CD14-positive monocyte (primary cell): Measurements from ENCODE around the gene DNAJC1. TPM values are rescaled to one million over a fixed set of nuclear protein-coding genes. Genes with fewer than 3 reads are reported as not detected.

Experiments
- DNase-seq, 3 donors: peaks; one replicate each; pipeline ENCODE4 v3.0.0-alpha.2; 2011 to 2022
- H2AFZ ChIP-seq: 2 replicates; pipeline ENCODE4 v1.6.0; 2012; ENCODE audit warnings: mild to moderate bottlenecking, low read depth, low read length, inconsistent platforms; ENCODE audit not compliant: insufficient read depth, poor library complexity, severe bottlenecking
- H3K27ac ChIP-seq, 2 donors: 1 replicate in 1 of 2; 2 replicates in 1 of 2; pipeline ENCODE4 v1.5.1; 2012 to 2013; ENCODE audit warnings: low read length in 2 of 2, control low read depth in 1 of 2, inconsistent platforms in 1 of 2, low read depth in 1 of 2, mild to moderate bottlenecking in 1 of 2
- H3K27me3 ChIP-seq, 2 donors: one replicate each; pipeline versions ENCODE4 v1.6.0 to v1.6.1; 2011 to 2013; ENCODE audit warnings: low read length in 2 of 2; ENCODE audit not compliant: control insufficient read depth in 2 of 2, insufficient read depth in 2 of 2
- H3K36me3 ChIP-seq, 2 donors: replicated peaks in 1 of 2; 1 replicate in 1 of 2; 2 replicates in 1 of 2; pipeline versions ENCODE4 v1.5.1 to v1.6.1; 2012 to 2013; ENCODE audit warnings: low read length in 2 of 2, control low read depth in 1 of 2, inconsistent platforms in 1 of 2, mild to moderate bottlenecking in 1 of 2; ENCODE audit not compliant: insufficient read depth in 2 of 2, control insufficient read depth in 1 of 2
- H3K4me1 ChIP-seq, 2 donors: 1 replicate in 1 of 2; 2 replicates in 1 of 2; pipeline versions ENCODE4 v1.5.1 to v1.6.1; 2012 to 2013; ENCODE audit warnings: low read length in 2 of 2, control low read depth in 1 of 2, inconsistent platforms in 1 of 2, mild to moderate bottlenecking in 1 of 2, moderate library complexity in 1 of 2; ENCODE audit not compliant: insufficient read depth in 2 of 2, control insufficient read depth in 1 of 2
- H3K4me2 ChIP-seq: replicated peaks from 2 replicates; pipeline ENCODE3; 2012; ENCODE audit warnings: low read length, moderate library complexity, mild to moderate bottlenecking; ENCODE audit not compliant: poor library complexity, severe bottlenecking; ENCODE audit errors: extremely low read depth
- H3K4me3 ChIP-seq, 3 experiments: fragments of 200-600 bp in 1 of 3; sonication (generic) in 1 of 3; replicated peaks in 1 of 3; 1 replicate in 2 of 3; 2 replicates in 1 of 3; pipeline ENCODE4 v1.5.1; 2011 to 2013; ENCODE audit warnings: low read length in 3 of 3, mild to moderate bottlenecking in 3 of 3, control low read depth in 2 of 3, low read depth in 2 of 3, inconsistent platforms in 1 of 3, moderate library complexity in 1 of 3
- H3K79me2 ChIP-seq: 2 replicates; pipeline ENCODE4 v1.6.0; 2012; ENCODE audit warnings: mild to moderate bottlenecking, control low read depth, inconsistent platforms, low read length, moderate library complexity; ENCODE audit not compliant: insufficient read depth
- H3K9ac ChIP-seq: 2 replicates; pipeline ENCODE4 v1.6.0; 2017; ENCODE audit warnings: low read length, mild to moderate bottlenecking; ENCODE audit not compliant: insufficient read depth, poor library complexity, severe bottlenecking
- H3K9me3 ChIP-seq, 2 donors: replicated peaks in 1 of 2; 1 replicate in 1 of 2; 2 replicates in 1 of 2; pipeline versions ENCODE4 v1.5.1 to v1.6.1; 2012 to 2013; ENCODE audit warnings: low read length in 2 of 2, control low read depth in 1 of 2; ENCODE audit not compliant: control insufficient read depth in 1 of 2, insufficient read depth in 1 of 2
- H4K20me1 ChIP-seq: 2 replicates; pipeline ENCODE4 v1.6.0; 2012; ENCODE audit warnings: mild to moderate bottlenecking, low read length, control low read depth, moderate library complexity; ENCODE audit not compliant: insufficient read depth
- H3K27ac Mint-ChIP-seq, 7 donors: one replicate each; pipeline ENCODE4 v1.8.0; 2020; ENCODE audit warnings: mild to moderate bottlenecking in 7 of 7, mixed read lengths in 7 of 7, moderate library complexity in 6 of 7, inconsistent platforms in 2 of 7
- H3K27me3 Mint-ChIP-seq, 3 donors: one replicate each; pipeline ENCODE4 v1.8.0; 2021 to 2022; ENCODE audit warnings: low read depth in 3 of 3, mild to moderate bottlenecking in 3 of 3, mixed read lengths in 3 of 3, moderate library complexity in 3 of 3, inconsistent platforms in 1 of 3
- H3K36me3 Mint-ChIP-seq, 2 donors: one replicate each; pipeline ENCODE4 v1.8.0; 2020; ENCODE audit warnings: mixed read lengths in 2 of 2, inconsistent platforms in 1 of 2, mild to moderate bottlenecking in 1 of 2
- H3K4me1 Mint-ChIP-seq: one replicate; pipeline ENCODE4 v1.8.0; 2020; ENCODE audit warnings: mild to moderate bottlenecking, mixed read lengths
- H3K4me3 Mint-ChIP-seq, 2 donors: one replicate each; pipeline ENCODE4 v1.8.0; 2020; ENCODE audit warnings: mild to moderate bottlenecking in 2 of 2, mixed read lengths in 2 of 2, moderate library complexity in 1 of 2
- H3K9me3 Mint-ChIP-seq, 7 donors: one replicate each; pipeline ENCODE4 v1.8.0; 2020 to 2022; ENCODE audit warnings: mixed read lengths in 7 of 7, mild to moderate bottlenecking in 6 of 7, moderate library complexity in 6 of 7, inconsistent platforms in 2 of 7
- WGBS: methylation state at CpG from one replicate; pipeline ENCODE4 v1.1.5; 2013; ENCODE audit warnings: missing lambda C conversion rate; ENCODE audit not compliant: insufficient coverage; 5-methylcytosine and 5-hydroxymethylcytosine counted together
- intact Hi-C, 2 donors: fragments of 100-400 bp; cut with micrococcal nuclease; formaldehyde crosslinking; loops; one replicate each; pipeline versions ENCODE4 v1.15.0 to v1.15.1; 2023
- polyA plus RNA-seq, 3 donors: library from polyadenylated mRNA; depleted of rRNA in 1 of 3; unstranded in 2 of 3; stranded (reverse) in 1 of 3; fragments of 300-500 nt in 2 of 3; fragments of >200 nt in 1 of 3; fragmentation: Illumina TruSeq in 2 of 3; gene quantifications; 1 replicate in 2 of 3; 2 replicates in 1 of 3; pipeline ENCODE4 v1.2.3, GENCODE V29; 2012 to 2021
- TF ChIP-seq, protein P1 (sequence below): fragments of 200-600 bp; IDR thresholded peaks from one replicate; pipeline ENCODE4 v1.8.0; 2022; ENCODE audit warnings: antibody characterized with exemption, mild to moderate bottlenecking

The DNAJC1 gene
- polyA plus RNA-seq, 3 donors, result 11.4 to 12.9 (median 12.5) TPM

DNA sequence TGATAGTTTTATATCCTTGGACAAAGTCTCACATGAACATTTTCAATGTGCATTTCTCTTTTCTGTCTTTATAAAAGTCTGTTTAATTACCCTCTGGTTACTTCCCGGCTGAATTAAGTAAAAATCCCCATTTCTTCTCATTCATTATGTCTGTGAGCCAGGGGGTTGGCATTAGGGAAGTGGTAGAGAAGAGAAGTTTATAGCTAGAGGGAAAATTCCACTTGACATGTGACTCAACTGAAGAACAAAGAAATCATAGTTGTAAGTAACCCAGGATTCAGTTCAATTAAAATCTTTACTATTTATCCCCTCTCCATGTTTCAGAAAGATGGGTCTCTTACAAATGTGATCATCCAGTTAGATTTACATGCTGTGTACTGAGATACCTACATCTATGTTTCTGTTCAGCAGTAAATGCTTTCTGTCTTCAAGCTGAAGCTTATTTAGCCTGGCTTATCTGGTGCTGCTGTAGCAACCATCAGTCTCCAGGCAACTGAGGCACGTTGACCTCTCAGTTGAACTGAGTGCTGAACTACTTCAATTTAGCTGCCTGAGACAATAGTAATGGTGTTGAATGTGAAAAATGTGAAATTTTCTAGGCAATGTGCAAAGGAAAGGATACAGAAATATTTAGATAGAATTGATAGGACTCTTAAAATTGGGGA, 287.9 kb downstream of the DNAJC1 start:
- H3K9me3 Mint-ChIP-seq, result peaks cover 0 to 7% (median 2%) of the 10 kb centered on the region in 7 donors
- H3K4me2 ChIP-seq, result no peak overlapping the region
- H3K27ac Mint-ChIP-seq, result peak overlapping the region in 1 of 7 donors; percentile 11

GRCh38 chr10:21712975-21713374, 290.6 kb downstream of the DNAJC1 start:
- H3K27ac Mint-ChIP-seq, result peak overlapping the region in 4 of 7 donors; percentile 13 to 70 (median 39)
- peaks cover 18% of the 10 kb centered on the region for H4K20me1 ChIP-seq
- H3K4me3 Mint-ChIP-seq, result no peak overlapping the region
- no peak overlapping the region for H2AFZ ChIP-seq
- peaks cover 0 to 7% (median 2%) of the 10 kb centered on the region in 7 donors for H3K9me3 Mint-ChIP-seq
- no peaks in the 10 kb centered on the region for H3K27me3 ChIP-seq
- TF ChIP-seq, protein P1, sequence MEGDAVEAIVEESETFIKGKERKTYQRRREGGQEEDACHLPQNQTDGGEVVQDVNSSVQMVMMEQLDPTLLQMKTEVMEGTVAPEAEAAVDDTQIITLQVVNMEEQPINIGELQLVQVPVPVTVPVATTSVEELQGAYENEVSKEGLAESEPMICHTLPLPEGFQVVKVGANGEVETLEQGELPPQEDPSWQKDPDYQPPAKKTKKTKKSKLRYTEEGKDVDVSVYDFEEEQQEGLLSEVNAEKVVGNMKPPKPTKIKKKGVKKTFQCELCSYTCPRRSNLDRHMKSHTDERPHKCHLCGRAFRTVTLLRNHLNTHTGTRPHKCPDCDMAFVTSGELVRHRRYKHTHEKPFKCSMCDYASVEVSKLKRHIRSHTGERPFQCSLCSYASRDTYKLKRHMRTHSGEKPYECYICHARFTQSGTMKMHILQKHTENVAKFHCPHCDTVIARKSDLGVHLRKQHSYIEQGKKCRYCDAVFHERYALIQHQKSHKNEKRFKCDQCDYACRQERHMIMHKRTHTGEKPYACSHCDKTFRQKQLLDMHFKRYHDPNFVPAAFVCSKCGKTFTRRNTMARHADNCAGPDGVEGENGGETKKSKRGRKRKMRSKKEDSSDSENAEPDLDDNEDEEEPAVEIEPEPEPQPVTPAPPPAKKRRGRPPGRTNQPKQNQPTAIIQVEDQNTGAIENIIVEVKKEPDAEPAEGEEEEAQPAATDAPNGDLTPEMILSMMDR, result no peak
- H3K4me2 ChIP-seq, result no peak overlapping the region
- WGBS, result 97% methylated on average over 3 of the region's 4 CpGs
- H3K27ac ChIP-seq, result peak overlapping the region in 1 of 2 donors; percentile 26
- H3K36me3 Mint-ChIP-seq, result peaks cover 38 to 72% of the 10 kb centered on the region in 2 donors
- H3K4me1 ChIP-seq, result peaks cover 3 to 12% of the 10 kb centered on the region in 2 donors
- H3K9ac ChIP-seq, result no peak overlapping the region
- H3K9me3 ChIP-seq, result no peaks in the 10 kb centered on the region
- H3K27me3 Mint-ChIP-seq, result no peaks in the 10 kb centered on the region
- H3K79me2 ChIP-seq, result peaks cover 14% of the 10 kb centered on the region
- H3K4me1 Mint-ChIP-seq, result peaks cover 13% of the 10 kb centered on the region
- peaks cover 28 to 58% of the 10 kb centered on the region in 2 donors for H3K36me3 ChIP-seq
- no peak for DNase-seq
- intact Hi-C loops, result no loop called here
- H3K4me3 ChIP-seq, result no peak overlapping the region

More for the DNA sequence above, 287.9 kb downstream of the DNAJC1 start:
- TF ChIP-seq, protein P1, result no peak
- peak in 1 of 3 donors; percentile 10 for DNase-seq
- peaks cover 42 to 67% of the 10 kb centered on the region in 2 donors for H3K36me3 Mint-ChIP-seq
- peaks cover 3% of the 10 kb centered on the region for H3K4me1 Mint-ChIP-seq
- Histone ChIP-seq H3K79me2 (peaks cover 20% of the 10 kb centered on the region), H3K4me1 (peaks cover 2 to 3% of the 10 kb centered on the region in 2 donors), H3K36me3 (peaks cover 41 to 61% of the 10 kb centered on the region in 2 donors), H3K4me3 (no peak overlapping the region), H2AFZ (no peak overlapping the region), H3K9ac (no peak overlapping the region), H3K27ac (no peak overlapping the region), H3K9me3 (no peaks in the 10 kb centered on the region), H4K20me1 (peaks cover 30% of the 10 kb centered on the region), H3K27me3 (no peaks in the 10 kb centered on the region)
- intact Hi-C loops, result no loop called here
- WGBS, result 100% methylated on average over 1 of the region's 2 CpGs
- H3K4me3 Mint-ChIP-seq, result no peak overlapping the region
- no peaks in the 10 kb centered on the region for H3K27me3 Mint-ChIP-seq
